Superior temporal gyrus (tissue), 1 donor: ENCODE measurements around the gene CDKL2.
"Not testable (repeated sequence)": the region's sequence is repeated elsewhere in the genome, so short reads cannot be mapped to it uniquely, and the experiment has no call there.

Source experiments
- DNase-seq: peaks from one replicate; pipeline ENCODE4 v3.0.0-alpha.2; 2016; ENCODE audit errors: extremely low spot score

Gene CDKL2

GRCh38 chr4:75552452-75552851 lies 77.9 kb downstream of the CDKL2 start:
- DNase-seq: no peak

- DNase-seq: no peak
These were observed 81.3 kb downstream of the CDKL2 start for GRCh38 chr4:75549019-75549418.

- DNase-seq: no peak
These were observed 82.5 kb downstream of the CDKL2 start for GRCh38 chr4:75547647-75548387.

GRCh38 chr4:75545526-75545925 lies 84.8 kb downstream of the CDKL2 start:
- no peak for DNase-seq

- DNase-seq: no peak
These were observed 85.5 kb downstream of the CDKL2 start for GRCh38 chr4:75544870-75545269.

- DNase-seq: not testable (repeated sequence)
These were observed 86.1 kb downstream of the CDKL2 start for GRCh38 chr4:75544220-75544619.

GRCh38 chr4:75542824-75543223 lies 87.5 kb downstream of the CDKL2 start:
- no peak for DNase-seq

- DNase-seq: not testable (repeated sequence)
These were observed 93.0 kb downstream of the CDKL2 start for GRCh38 chr4:75537308-75537707.

- DNase-seq: not testable (repeated sequence)
These were observed 96.4 kb downstream of the CDKL2 start for GRCh38 chr4:75533926-75534325.

- DNase-seq: not testable (repeated sequence)
These were observed 96.9 kb downstream of the CDKL2 start for GRCh38 chr4:75533339-75533887.

GRCh38 chr4:75531536-75532143 lies 98.7 kb downstream of the CDKL2 start:
- not testable (repeated sequence) for DNase-seq

GRCh38 chr4:75530556-75531322 lies 99.6 kb downstream of the CDKL2 start:
- no peak for DNase-seq
